ENCODE results near the gene FBXO40. TPM values are rescaled to one million over a fixed set of nuclear protein-coding genes. Genes with fewer than 3 reads are reported as not detected.

Gene FBXO40
- total RNA-seq, 1 experiment from 2014 or later, result not detected

GRCh38 chr3:121601212-121601812, 8.1 kb downstream of the FBXO40 start:
- ChIA-PET POLR2A (ENCODE audit: unreplicated experiment) (interaction anchor here (0.6 to 0.7 kb wide), 3 partner anchors 27 to 223 kb away, joined by 3 to 5 read pairs (median 4); no protein-coding TSS in a partner anchor), CTCF (interaction anchor here (0.6 kb wide), 1 partner anchor 42 kb away, joined by 9 read pairs; no protein-coding TSS in a partner anchor)
- Histone ChIP-seq H3K4me2 (no peak overlapping the region), H3K9me3 (ENCODE audit: insufficient read depth, low read depth) (no peaks in the 10 kb centered on the region), H4K20me1 (ENCODE audit: insufficient read depth) (no peaks in the 10 kb centered on the region), H3K9me2 (ENCODE audit: insufficient read depth) (no peaks in the 10 kb centered on the region), H3K79me2 (ENCODE audit: low read depth) (no peaks in the 10 kb centered on the region), H3K36me3 (ENCODE audit: low read depth) (no peaks in the 10 kb centered on the region), H3K4me1 (replicated peaks; ENCODE audit: insufficient read depth) (no peaks in the 10 kb centered on the region), H3F3A (ENCODE audit: insufficient read depth, low read depth) (no peaks in the 10 kb centered on the region), H2AFZ (no peak overlapping the region), H3K27me3 (ENCODE audit: insufficient read depth, low read depth) (no peaks in the 10 kb centered on the region), H3K4me3 (no peak overlapping the region), H3K27ac (no peak overlapping the region)
- BruUV-seq (replicated peaks), result no TSS peak
- TF ChIP-seq, protein P1, sequence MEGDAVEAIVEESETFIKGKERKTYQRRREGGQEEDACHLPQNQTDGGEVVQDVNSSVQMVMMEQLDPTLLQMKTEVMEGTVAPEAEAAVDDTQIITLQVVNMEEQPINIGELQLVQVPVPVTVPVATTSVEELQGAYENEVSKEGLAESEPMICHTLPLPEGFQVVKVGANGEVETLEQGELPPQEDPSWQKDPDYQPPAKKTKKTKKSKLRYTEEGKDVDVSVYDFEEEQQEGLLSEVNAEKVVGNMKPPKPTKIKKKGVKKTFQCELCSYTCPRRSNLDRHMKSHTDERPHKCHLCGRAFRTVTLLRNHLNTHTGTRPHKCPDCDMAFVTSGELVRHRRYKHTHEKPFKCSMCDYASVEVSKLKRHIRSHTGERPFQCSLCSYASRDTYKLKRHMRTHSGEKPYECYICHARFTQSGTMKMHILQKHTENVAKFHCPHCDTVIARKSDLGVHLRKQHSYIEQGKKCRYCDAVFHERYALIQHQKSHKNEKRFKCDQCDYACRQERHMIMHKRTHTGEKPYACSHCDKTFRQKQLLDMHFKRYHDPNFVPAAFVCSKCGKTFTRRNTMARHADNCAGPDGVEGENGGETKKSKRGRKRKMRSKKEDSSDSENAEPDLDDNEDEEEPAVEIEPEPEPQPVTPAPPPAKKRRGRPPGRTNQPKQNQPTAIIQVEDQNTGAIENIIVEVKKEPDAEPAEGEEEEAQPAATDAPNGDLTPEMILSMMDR (conservative IDR thresholded peaks at IDR 0.05), result no peak
- TF ChIP-seq EZH2 (IDR thresholded peaks at IDR 0.05; ENCODE audit: low read depth), result no peak
- DNase-seq, result no peak
- intact Hi-C loops (cut with micrococcal nuclease; ENCODE audit: unreplicated experiment), result no loop called here

DNA sequence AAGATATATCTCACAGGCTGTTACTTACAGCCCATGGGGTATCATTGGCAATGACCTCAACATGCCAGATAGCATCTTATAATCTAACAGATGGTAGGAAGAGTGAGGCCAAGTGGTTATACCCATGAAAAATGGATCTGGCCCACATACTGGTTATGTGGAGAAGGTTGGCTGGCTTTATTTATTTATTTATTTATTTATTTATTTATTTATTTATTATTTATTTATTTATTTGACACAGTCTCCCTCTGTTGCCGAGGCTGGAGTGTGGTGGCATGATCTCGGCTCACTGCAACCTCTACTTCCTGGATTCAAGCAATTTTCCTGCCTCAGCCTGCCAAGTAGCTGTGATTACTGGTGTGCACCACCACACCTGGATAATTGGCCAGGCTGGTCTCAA, 11.6 kb downstream of the FBXO40 start:
- Histone ChIP-seq H3F3A (ENCODE audit: insufficient read depth, low read depth) (no peaks in the 10 kb centered on the region), H2AFZ (no peak overlapping the region), H3K27ac (no peak overlapping the region), H3K4me1 (replicated peaks; ENCODE audit: insufficient read depth) (no peaks in the 10 kb centered on the region), H3K79me2 (ENCODE audit: low read depth) (no peaks in the 10 kb centered on the region), H3K4me2 (no peak overlapping the region), H3K9me2 (ENCODE audit: insufficient read depth) (no peaks in the 10 kb centered on the region), H3K9me3 (ENCODE audit: insufficient read depth, low read depth) (no peaks in the 10 kb centered on the region), H3K4me3 (no peak overlapping the region), H3K27me3 (ENCODE audit: insufficient read depth, low read depth) (no peaks in the 10 kb centered on the region), H3K36me3 (ENCODE audit: low read depth) (no peaks in the 10 kb centered on the region), H4K20me1 (ENCODE audit: insufficient read depth) (no peaks in the 10 kb centered on the region)
- BruUV-seq (replicated peaks), result no TSS peak
- TF ChIP-seq, protein P1 (conservative IDR thresholded peaks at IDR 0.05), result no peak
- TF ChIP-seq EZH2 (IDR thresholded peaks at IDR 0.05; ENCODE audit: low read depth), result no peak
- CTCF ChIA-PET, result no interaction called here
- intact Hi-C loops (cut with micrococcal nuclease; ENCODE audit: unreplicated experiment), result no loop called here
- POLR2A ChIA-PET (ENCODE audit: unreplicated experiment), result no interaction called here
- no peak for DNase-seq

- Histone ChIP-seq H3K4me3 (no peak overlapping the region), H3K79me2 (ENCODE audit: low read depth) (no peaks in the 10 kb centered on the region), H3K4me2 (no peak overlapping the region), H3K36me3 (ENCODE audit: low read depth) (no peaks in the 10 kb centered on the region), H3F3A (ENCODE audit: insufficient read depth, low read depth) (no peaks in the 10 kb centered on the region), H4K20me1 (ENCODE audit: insufficient read depth) (no peaks in the 10 kb centered on the region), H3K27ac (no peak overlapping the region), H3K9me3 (ENCODE audit: insufficient read depth, low read depth) (no peaks in the 10 kb centered on the region), H3K9me2 (ENCODE audit: insufficient read depth) (no peaks in the 10 kb centered on the region), H2AFZ (no peak overlapping the region), H3K4me1 (replicated peaks; ENCODE audit: insufficient read depth) (no peaks in the 10 kb centered on the region), H3K27me3 (ENCODE audit: insufficient read depth, low read depth) (no peaks in the 10 kb centered on the region)
- intact Hi-C loops (cut with micrococcal nuclease; ENCODE audit: unreplicated experiment), result no loop called here
- no peak for TF ChIP-seq EZH2 (IDR thresholded peaks at IDR 0.05; ENCODE audit: low read depth)
- TF ChIP-seq, protein P1 (conservative IDR thresholded peaks at IDR 0.05), result no peak
- DNase-seq, result no peak
- CTCF ChIA-PET, result no interaction called here
- no TSS peak for BruUV-seq (replicated peaks)
- POLR2A ChIA-PET (ENCODE audit: unreplicated experiment), result no interaction called here
Measured at GRCh38 chr3:121606106-121606505, 12.9 kb downstream of the FBXO40 start.
